Suprapubic skin (tissue), 4 donors: Measurements from ENCODE around the gene MRAS. TPM values are rescaled to one million over a fixed set of nuclear protein-coding genes. Genes with fewer than 3 reads are reported as not detected.

Experiments
- DNase-seq, 2 donors: peaks; one replicate each; pipeline ENCODE4 v3.0.0-alpha.2; 2019; ENCODE audit warnings: low spot score in 2 of 2
- H3K27ac ChIP-seq: fragments of 200-600 bp; sonication (generic); one replicate; pipeline ENCODE4 v1.5.1; 2019
- H3K27me3 ChIP-seq: fragments of 200-600 bp; sonication (generic); one replicate; pipeline ENCODE4 v1.5.1; 2019
- H3K36me3 ChIP-seq: fragments of 200-600 bp; sonication (generic); one replicate; pipeline ENCODE4 v1.5.1; 2019
- H3K4me1 ChIP-seq: fragments of 200-600 bp; sonication (generic); one replicate; pipeline ENCODE4 v1.5.1; 2019
- H3K4me3 ChIP-seq: fragments of 200-600 bp; sonication (generic); one replicate; pipeline ENCODE4 v1.5.1; 2019; ENCODE audit warnings: mild to moderate bottlenecking
- H3K9me3 ChIP-seq: fragments of 200-600 bp; sonication (generic); one replicate; pipeline ENCODE4 v1.5.1; 2019
- CTCF ChIP-seq, 2 donors: fragments of 200-600 bp in 1 of 2; fragments of 450-650 bp in 1 of 2; sonication (generic) in 1 of 2; IDR thresholded peaks; one replicate each; pipeline ENCODE4 v1.5.1; 2016 to 2019; ENCODE audit warnings: antibody characterized with exemption in 2 of 2, mild to moderate bottlenecking in 1 of 2, moderate library complexity in 1 of 2
- EP300 ChIP-seq: sonication (generic); formaldehyde crosslinking; IDR thresholded peaks from one replicate; pipeline ENCODE4 v1.6.1; 2017; ENCODE audit warnings: antibody characterized with exemption
- POLR2A ChIP-seq, 2 donors: fragments of 450-650 bp; IDR thresholded peaks; one replicate each; pipeline ENCODE4 v1.6.1; 2017; ENCODE audit warnings: antibody characterized with exemption in 2 of 2, mild to moderate bottlenecking in 2 of 2, moderate library complexity in 2 of 2
- POLR2AphosphoS5 ChIP-seq, 3 donors: sonication (generic); formaldehyde crosslinking; IDR thresholded peaks; one replicate each; pipeline ENCODE4 v1.6.1; 2017; ENCODE audit warnings: antibody characterized with exemption in 3 of 3
- WGBS: methylation state at CpG from one replicate; pipeline ENCODE4 v1.1.5; 2018; 5-methylcytosine and 5-hydroxymethylcytosine counted together
- total RNA-seq, 4 donors: library from RNA; depleted of rRNA; stranded (reverse); fragments of >200 nt; gene quantifications; one replicate each; pipeline ENCODE4 v1.1.0, GENCODE V29; 2016

MRAS gene
- total RNA-seq, 4 donors from 2014 or later: 10.1 to 39.8 (median 20.1) TPM

GRCh38 chr3:138398791-138399575 lies 50.6 kb downstream of the MRAS start:
- 91% methylated on average over 9 of the region's 11 CpGs for WGBS
- no peak overlapping the region for H3K27ac ChIP-seq
- no peak overlapping the region for H3K4me3 ChIP-seq
- no peaks in the 10 kb centered on the region for H3K27me3 ChIP-seq
- peaks cover 17% of the 10 kb centered on the region for H3K36me3 ChIP-seq
- H3K4me1 ChIP-seq: no peaks in the 10 kb centered on the region
- peak in 1 of 2 donors; percentile 28 for DNase-seq
- no peaks in the 10 kb centered on the region for H3K9me3 ChIP-seq
- TF ChIP-seq POLR2A (IDR thresholded peaks at IDR 0.05) (no peak), POLR2AphosphoS5 (IDR thresholded peaks at IDR 0.05) (no peak), EP300 (no peak), CTCF (IDR thresholded peaks at IDR 0.05) (no peak)

- Histone ChIP-seq H3K27ac (no peak overlapping the region), H3K27me3 (no peaks in the 10 kb centered on the region), H3K9me3 (no peaks in the 10 kb centered on the region), H3K4me3 (no peak overlapping the region), H3K36me3 (peaks cover 23% of the 10 kb centered on the region), H3K4me1 (no peaks in the 10 kb centered on the region)
- DNase-seq: no peak
- TF ChIP-seq POLR2A (IDR thresholded peaks at IDR 0.05): no peak
- no peak for TF ChIP-seq CTCF (IDR thresholded peaks at IDR 0.05)
- TF ChIP-seq EP300: no peak
- TF ChIP-seq POLR2AphosphoS5 (IDR thresholded peaks at IDR 0.05): no peak
- WGBS: 81% methylated on average over 10 of the region's 10 CpGs
These were observed 51.4 kb downstream of the MRAS start for GRCh38 chr3:138399766-138400165.

GRCh38 chr3:138400651-138401070 lies 52.3 kb downstream of the MRAS start:
- Histone ChIP-seq H3K27ac (no peak overlapping the region), H3K4me3 (no peak overlapping the region), H3K27me3 (no peaks in the 10 kb centered on the region), H3K4me1 (no peaks in the 10 kb centered on the region), H3K36me3 (peaks cover 23% of the 10 kb centered on the region), H3K9me3 (no peaks in the 10 kb centered on the region)
- no peak for DNase-seq
- TF ChIP-seq POLR2A (IDR thresholded peaks at IDR 0.05): no peak
- TF ChIP-seq POLR2AphosphoS5 (IDR thresholded peaks at IDR 0.05): no peak
- TF ChIP-seq EP300: no peak
- TF ChIP-seq CTCF (IDR thresholded peaks at IDR 0.05): no peak
- 57% methylated on average over 2 of the region's 2 CpGs for WGBS

- 93% methylated on average over 7 of the region's 7 CpGs for WGBS
- no peak for TF ChIP-seq CTCF (IDR thresholded peaks at IDR 0.05)
- TF ChIP-seq POLR2AphosphoS5 (IDR thresholded peaks at IDR 0.05): no peak
- TF ChIP-seq EP300: no peak
- no peak for TF ChIP-seq POLR2A (IDR thresholded peaks at IDR 0.05)
- Histone ChIP-seq H3K9me3 (no peaks in the 10 kb centered on the region), H3K4me1 (no peaks in the 10 kb centered on the region), H3K27me3 (no peaks in the 10 kb centered on the region), H3K27ac (no peak overlapping the region), H3K36me3 (peaks cover 23% of the 10 kb centered on the region), H3K4me3 (no peak overlapping the region)
- no peak for DNase-seq
These were observed 53.5 kb downstream of the MRAS start for GRCh38 chr3:138401834-138402233.

- peak in 1 of 2 donors; percentile 48 for DNase-seq
- Histone ChIP-seq H3K9me3 (no peaks in the 10 kb centered on the region), H3K4me3 (no peak overlapping the region), H3K4me1 (no peaks in the 10 kb centered on the region), H3K27ac (no peak overlapping the region), H3K36me3 (peaks cover 23% of the 10 kb centered on the region), H3K27me3 (no peaks in the 10 kb centered on the region)
- 96% methylated on average over 6 of the region's 6 CpGs for WGBS
- TF ChIP-seq POLR2A (IDR thresholded peaks at IDR 0.05): no peak
- no peak for TF ChIP-seq CTCF (IDR thresholded peaks at IDR 0.05)
- TF ChIP-seq EP300: no peak
- no peak for TF ChIP-seq POLR2AphosphoS5 (IDR thresholded peaks at IDR 0.05)
These were observed 55.7 kb downstream of the MRAS start for GRCh38 chr3:138404121-138404520.
